ENCODE results near the gene OLFM2. TPM values are rescaled to one million over a fixed set of nuclear protein-coding genes. Genes with fewer than 3 reads are reported as not detected.
"Not testable (repeated sequence)": the region's sequence is repeated elsewhere in the genome, so short reads cannot be mapped to it uniquely, and the experiment has no call there.

Gene OLFM2
- total RNA-seq, 2 donors from 2014 or later: 3.1 to 11.9 TPM

DNA sequence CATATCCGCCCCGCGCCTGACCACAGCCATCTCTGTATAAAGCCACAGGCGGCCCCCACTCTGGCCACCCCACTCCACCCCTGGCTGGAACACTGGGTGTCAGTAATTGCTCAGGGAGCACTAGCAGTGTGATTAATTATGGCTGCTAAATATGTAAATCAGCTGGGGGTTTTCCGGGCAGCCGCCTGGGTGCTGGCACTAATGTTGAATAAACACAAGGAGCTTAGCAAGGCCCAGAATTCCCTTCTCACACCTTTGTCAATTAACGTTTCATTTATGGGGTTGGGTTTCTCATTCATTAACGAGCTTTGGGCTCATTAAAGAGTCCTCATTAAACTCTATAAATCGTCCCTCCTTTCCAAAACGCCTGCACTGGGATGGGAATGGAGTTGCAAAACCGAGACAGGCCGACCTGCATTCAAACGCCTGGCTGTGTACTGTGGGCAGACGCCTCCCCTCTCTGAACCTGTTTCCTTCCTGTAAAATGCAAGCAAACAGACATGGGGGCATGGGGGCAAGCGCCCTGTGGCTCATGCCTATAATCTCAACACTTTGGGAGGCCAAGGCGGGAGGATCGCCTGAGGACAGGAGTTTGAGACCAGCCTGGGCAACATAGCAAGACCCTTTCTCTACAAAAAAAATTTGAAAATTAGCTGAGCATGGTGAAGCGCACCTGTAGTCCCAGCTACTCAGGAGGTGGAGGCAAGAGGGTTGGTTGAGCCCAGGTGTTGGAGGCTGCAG is 17.7 kb upstream of the OLFM2 start:
- no peak overlapping the region for H3K27ac ChIP-seq
- no peaks in the 10 kb centered on the region for H3K9me3 ChIP-seq
- H3K27me3 ChIP-seq: no peaks in the 10 kb centered on the region
- 59 to 66% methylated on average over 10 to 18 of the region's 18 CpGs for WGBS, 2 donors
- no peaks in the 10 kb centered on the region for H3K4me1 ChIP-seq
- ATAC-seq (no peak), DNase-seq (no peak)
- no peaks in the 10 kb centered on the region for H3K36me3 ChIP-seq (replicated peaks in 1 of 2; ENCODE audit: insufficient read depth in 1 of 2, low read depth in 2 of 2)
- TF ChIP-seq, protein P1, sequence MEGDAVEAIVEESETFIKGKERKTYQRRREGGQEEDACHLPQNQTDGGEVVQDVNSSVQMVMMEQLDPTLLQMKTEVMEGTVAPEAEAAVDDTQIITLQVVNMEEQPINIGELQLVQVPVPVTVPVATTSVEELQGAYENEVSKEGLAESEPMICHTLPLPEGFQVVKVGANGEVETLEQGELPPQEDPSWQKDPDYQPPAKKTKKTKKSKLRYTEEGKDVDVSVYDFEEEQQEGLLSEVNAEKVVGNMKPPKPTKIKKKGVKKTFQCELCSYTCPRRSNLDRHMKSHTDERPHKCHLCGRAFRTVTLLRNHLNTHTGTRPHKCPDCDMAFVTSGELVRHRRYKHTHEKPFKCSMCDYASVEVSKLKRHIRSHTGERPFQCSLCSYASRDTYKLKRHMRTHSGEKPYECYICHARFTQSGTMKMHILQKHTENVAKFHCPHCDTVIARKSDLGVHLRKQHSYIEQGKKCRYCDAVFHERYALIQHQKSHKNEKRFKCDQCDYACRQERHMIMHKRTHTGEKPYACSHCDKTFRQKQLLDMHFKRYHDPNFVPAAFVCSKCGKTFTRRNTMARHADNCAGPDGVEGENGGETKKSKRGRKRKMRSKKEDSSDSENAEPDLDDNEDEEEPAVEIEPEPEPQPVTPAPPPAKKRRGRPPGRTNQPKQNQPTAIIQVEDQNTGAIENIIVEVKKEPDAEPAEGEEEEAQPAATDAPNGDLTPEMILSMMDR (IDR thresholded peaks at IDR 0.05): no peak
- no peak for TF ChIP-seq POLR2A (IDR thresholded peaks at IDR 0.05)
- no peak overlapping the region for H3K4me3 ChIP-seq
- intact Hi-C loops (cut with DNase I): no loop called here

DNA sequence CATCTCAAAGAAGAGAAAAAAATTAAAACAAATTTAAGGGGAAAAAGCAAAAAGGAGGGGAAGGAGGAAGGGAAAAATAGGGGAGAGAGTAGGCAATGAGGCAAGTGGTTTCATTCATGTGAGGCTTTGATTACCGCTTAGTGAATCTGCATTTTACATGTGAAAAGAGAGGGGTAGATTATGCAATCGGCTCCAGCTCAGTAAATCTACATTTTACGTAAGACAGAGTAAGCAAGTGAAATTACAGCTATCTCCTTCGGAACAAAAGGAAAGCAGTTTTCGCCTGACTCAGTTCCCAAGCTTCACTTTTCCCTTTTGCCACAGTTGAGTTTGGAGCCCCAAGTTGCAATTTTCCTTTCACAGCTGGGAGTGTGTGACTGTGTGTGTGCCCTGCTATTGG is 16.0 kb upstream of the OLFM2 start:
- no peak overlapping the region for H3K4me3 ChIP-seq
- H3K9me3 ChIP-seq: no peaks in the 10 kb centered on the region
- DNase-seq: no peak
- H3K36me3 ChIP-seq (replicated peaks in 1 of 2; ENCODE audit: insufficient read depth in 1 of 2, low read depth in 2 of 2): no peaks in the 10 kb centered on the region
- TF ChIP-seq, protein P1 (IDR thresholded peaks at IDR 0.05): no peak
- TF ChIP-seq POLR2A (IDR thresholded peaks at IDR 0.05): no peak
- H3K4me1 ChIP-seq: no peaks in the 10 kb centered on the region
- intact Hi-C loops (cut with DNase I): no loop called here
- no peaks in the 10 kb centered on the region for H3K27me3 ChIP-seq
- H3K27ac ChIP-seq: no peak overlapping the region
- ATAC-seq: no peak
- 37 to 75% methylated on average over 5 of the region's 5 CpGs for WGBS, 2 donors

DNA sequence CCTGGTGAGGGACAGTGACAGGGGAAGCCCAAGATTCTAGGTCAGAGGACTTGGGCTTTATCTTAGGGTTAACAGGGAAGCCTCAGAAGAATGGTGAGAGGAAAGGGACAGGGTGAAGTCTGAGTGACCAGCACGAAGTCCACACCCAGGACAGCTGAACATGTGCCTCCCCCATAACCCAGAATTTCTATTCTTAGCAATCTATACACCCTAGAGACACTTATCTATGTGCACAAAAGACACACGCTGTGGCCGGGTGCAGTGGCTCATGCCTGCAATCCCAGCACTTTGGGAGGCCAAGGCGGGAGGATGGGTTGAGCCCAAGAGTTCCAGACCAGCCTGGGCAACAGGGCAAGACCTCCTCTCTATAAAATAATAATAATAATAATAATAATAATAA is 11.1 kb upstream of the OLFM2 start:
- TF ChIP-seq, protein P1 (IDR thresholded peaks at IDR 0.05): no peak
- no peak for TF ChIP-seq POLR2A (IDR thresholded peaks at IDR 0.05)
- WGBS, 2 donors: 58 to 67% methylated on average over 4 of the region's 4 CpGs
- H3K4me1 ChIP-seq: no peaks in the 10 kb centered on the region
- no peaks in the 10 kb centered on the region for H3K9me3 ChIP-seq
- H3K27ac ChIP-seq: no peak overlapping the region
- intact Hi-C loops (cut with DNase I): no loop called here
- DNase-seq: no peak
- H3K27me3 ChIP-seq: peaks cover 0 to 3% of the 10 kb centered on the region in 2 donors
- H3K4me3 ChIP-seq: no peak overlapping the region
- ATAC-seq: no peak
- no peaks in the 10 kb centered on the region for H3K36me3 ChIP-seq (replicated peaks in 1 of 2; ENCODE audit: insufficient read depth in 1 of 2, low read depth in 2 of 2)

DNA sequence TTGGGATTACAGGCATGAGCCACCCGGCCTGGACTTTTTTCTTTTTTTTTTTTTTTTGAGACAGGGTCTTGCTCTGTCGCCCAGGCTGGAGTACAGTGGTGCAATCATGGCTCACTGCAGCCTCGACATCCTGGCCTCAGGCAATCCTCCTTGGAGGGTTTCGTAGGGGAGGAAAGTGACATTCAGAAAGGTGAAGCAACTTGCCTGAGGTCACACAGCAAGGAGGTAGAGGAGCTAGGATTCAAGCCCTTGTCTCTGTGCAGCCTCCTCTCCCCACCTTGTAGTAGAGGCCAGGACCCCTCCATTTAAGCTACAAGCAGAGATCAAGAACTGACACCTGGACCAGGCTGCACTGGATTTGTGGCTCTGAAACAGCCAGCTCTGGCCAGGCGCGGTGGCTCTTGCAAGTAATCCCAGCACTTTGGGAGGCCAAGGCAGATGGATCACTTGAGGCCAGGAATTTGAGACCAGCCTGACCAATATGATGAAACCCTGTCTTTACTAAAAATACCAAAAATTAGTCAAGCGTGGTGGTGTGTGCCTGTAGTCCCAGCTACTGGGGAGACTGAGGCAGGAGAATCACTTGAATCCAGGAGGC is 10.3 kb upstream of the OLFM2 start:
- DNase-seq; H3K27me3 ChIP-seq; H3K4me1 ChIP-seq; ATAC-seq; intact Hi-C loops (cut with DNase I); H3K9me3 ChIP-seq; H3K36me3 ChIP-seq (replicated peaks in 1 of 2; ENCODE audit: insufficient read depth in 1 of 2, low read depth in 2 of 2); H3K27ac ChIP-seq; H3K4me3 ChIP-seq: not testable (repeated sequence)
- 65 to 79% methylated on average over 6 to 7 of the region's 7 CpGs for WGBS, 2 donors

DNA sequence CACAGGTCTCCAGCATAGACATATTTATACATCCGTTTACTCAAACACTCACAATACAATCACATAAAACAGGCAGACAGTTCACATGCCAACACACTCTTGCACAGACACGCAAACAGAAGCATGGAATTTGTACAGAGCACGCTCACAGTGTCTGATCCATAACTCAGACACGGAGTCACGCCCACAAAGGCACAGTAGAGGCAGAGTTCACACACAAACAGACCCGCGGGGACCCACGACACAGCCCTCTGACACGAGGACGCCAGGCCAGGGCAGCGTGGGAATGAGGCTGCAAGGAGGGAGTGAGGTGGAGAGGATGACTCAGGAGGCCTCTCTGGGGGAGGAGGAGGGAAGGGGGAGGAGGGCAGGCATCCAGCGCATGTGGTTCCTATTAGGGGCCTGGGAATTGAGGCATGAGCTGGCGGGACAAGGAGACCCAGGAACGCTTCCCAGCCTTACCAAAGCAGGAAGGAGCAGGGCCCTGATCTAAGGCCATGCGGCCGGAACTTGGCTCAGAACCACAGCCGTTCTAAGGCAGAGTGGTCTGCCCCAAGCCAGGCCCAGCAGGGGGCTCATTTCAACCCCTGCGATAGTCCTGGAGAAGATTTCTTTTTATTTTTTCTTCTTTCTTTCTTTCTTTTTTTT is 9.1 kb upstream of the OLFM2 start:
- H3K27ac ChIP-seq: no peak overlapping the region
- peaks cover 0 to 3% of the 10 kb centered on the region in 2 donors for H3K27me3 ChIP-seq
- H3K9me3 ChIP-seq: peaks cover 0 to 5% (median 0%) of the 10 kb centered on the region in 3 donors
- H3K4me3 ChIP-seq: no peak overlapping the region
- peak; percentile 38 to 66 (median 55) for DNase-seq
- intact Hi-C loops (cut with DNase I): no loop called here
- no peak for TF ChIP-seq POLR2A (IDR thresholded peaks at IDR 0.05)
- TF ChIP-seq, protein P1 (IDR thresholded peaks at IDR 0.05): no peak
- WGBS, 2 donors: 33 to 44% methylated on average over 18 of the region's 18 CpGs
- H3K36me3 ChIP-seq (replicated peaks in 1 of 2; ENCODE audit: insufficient read depth in 1 of 2, low read depth in 2 of 2): no peaks in the 10 kb centered on the region
- ATAC-seq: peak; percentile 68
- H3K4me1 ChIP-seq: no peaks in the 10 kb centered on the region
